RWPE1 (cell line): ENCODE data around the gene CIDEC.

Experiments
- CTCF ChIA-PET: fragments of 350-600 bp; sonication (Branson Sonifier 250); formaldehyde crosslinking; extraction: SDS; loops from one replicate; lab custom pipeline; 2021; lab: Yijun Ruan, JAX
- POLR2A ChIA-PET: fragments of 400-600 bp; formaldehyde crosslinking; extraction: SDS; loops from one replicate; lab custom pipeline; 2020; ENCODE audit warnings: antibody characterized with exemption; ENCODE audit not compliant: low non-redundant PET; lab: Yijun Ruan, JAX
- DNase-seq: peaks from one replicate; pipeline ENCODE4 v3.0.0; 2012; ENCODE audit warnings: low spot score
- H3K27ac ChIP-seq: fragments of 450-650 bp; 2 replicates; pipeline ENCODE4 v1.5.1; 2017
- CTCF ChIP-seq: fragments of 450-650 bp; conservative IDR thresholded peaks from 2 replicates; pipeline ENCODE4 v1.5.1; 2017; ENCODE audit warnings: low read depth, mild to moderate bottlenecking

Gene CIDEC

GRCh38 chr3:9846231-9846630, 33.8 kb downstream of the CIDEC start:
- TF ChIP-seq CTCF = no peak
- POLR2A ChIA-PET = interaction anchor here (0.7 kb wide), 1 partner anchor 305 kb away, joined by 3 read pairs; no protein-coding TSS in a partner anchor
- no peak for DNase-seq
- CTCF ChIA-PET = no interaction called here
- no peak overlapping the region for H3K27ac ChIP-seq

DNA sequence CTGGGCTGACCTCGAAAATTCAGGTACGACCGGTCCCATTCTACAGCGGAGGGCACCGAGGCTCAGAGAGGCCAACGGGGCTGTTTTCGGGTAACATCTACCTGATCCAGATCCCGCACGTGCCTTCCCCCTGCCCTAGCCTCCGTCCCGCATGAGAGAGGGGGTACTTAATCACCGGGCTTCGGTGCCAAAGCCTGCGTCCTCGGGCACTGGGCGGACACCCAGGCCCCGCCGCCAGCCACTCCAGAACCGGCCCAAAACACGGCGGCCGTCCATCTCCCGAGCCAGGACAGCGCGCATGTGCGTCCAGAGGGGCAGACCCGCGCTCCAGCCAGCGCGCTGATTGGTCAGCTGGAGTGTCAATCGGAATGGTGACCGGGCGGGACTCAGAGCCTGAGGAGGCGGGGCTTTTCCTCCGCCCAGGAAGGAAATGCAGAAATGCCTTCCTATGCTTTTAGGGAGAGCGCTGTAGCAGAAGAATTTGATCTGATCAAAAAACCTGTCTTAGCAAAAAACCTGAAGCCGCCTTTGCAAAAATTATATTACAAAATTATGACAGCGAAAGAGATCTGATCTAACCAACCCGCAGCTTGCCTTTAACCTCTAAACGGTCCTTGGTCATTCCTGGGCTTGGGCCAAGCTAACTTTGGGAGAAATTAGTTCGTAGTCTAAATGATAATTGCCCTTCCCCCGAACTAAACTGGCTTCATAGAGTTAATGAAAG, 36.2 kb downstream of the CIDEC start, which contains the start of gene RPUSD3:
Gene RPUSD3, minus strand, starts transcription at position 294 of the 724 bp plus-strand sequence. Its CDS starts 18 bp downstream, at position 276.
- H3K27ac ChIP-seq = peak within 1 kb of the TSS; percentile 90
- ChIA-PET POLR2A (no interaction called here), CTCF (interaction anchor here (1.2 kb wide), 1 partner anchor 102 kb away, joined by 5 read pairs; no protein-coding TSS in a partner anchor)
- peak; percentile 100 for DNase-seq
- no peak for TF ChIP-seq CTCF

DNA sequence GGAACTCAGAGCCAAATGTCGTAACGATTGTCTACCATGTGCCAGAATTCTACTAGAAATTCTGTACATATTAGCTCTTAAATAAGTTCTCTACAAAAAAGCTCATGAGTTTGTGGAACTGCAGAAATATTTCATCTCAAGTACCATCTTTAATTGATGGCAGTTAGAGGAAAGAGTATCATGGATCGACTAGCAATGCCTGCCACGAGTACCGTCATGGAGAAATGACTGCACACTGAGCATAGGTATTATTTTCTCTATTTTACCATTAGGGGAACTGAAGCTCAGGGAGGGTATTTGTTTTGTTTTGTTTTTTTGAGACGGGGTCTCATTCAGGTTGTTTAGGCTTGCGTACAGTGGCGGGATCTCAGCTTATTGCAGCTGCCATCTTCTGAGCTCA, 39.0 kb downstream of the CIDEC start:
- POLR2A ChIA-PET = no interaction called here
- TF ChIP-seq CTCF = no peak
- no peak for DNase-seq
- CTCF ChIA-PET = interaction anchor here (1.0 kb wide), 1 partner anchor 91 kb away, joined by 3 read pairs; no protein-coding TSS in a partner anchor
- 0 out of 2 replicates have a peak overlapping the region, but pooled peaks have one; percentile 7 for H3K27ac ChIP-seq

DNA sequence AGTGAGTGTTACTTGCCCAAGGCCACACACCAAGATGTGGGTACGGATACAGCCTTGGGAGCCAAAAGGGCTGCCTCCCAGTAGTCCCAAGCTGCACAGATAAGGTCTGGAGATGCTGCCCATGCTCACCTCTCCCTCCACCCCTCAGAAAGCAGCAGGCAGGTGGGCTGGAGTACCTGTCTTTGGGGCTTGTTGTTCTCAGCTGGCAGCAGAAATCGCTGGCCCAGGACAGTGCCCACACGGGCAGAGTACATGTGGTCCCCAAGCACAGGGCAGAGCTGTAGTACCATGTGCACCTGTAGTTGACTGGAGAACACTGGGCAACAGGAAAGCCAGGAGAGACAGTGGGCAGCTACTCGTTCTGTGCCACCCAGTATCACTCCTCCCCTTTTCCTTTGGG, 41.2 kb downstream of the CIDEC start:
- peak overlapping the region; percentile 6; the same call in 1 of the 2 replicates for H3K27ac ChIP-seq
- TF ChIP-seq CTCF = no peak
- no peak for DNase-seq
- ChIA-PET CTCF (interaction anchor here (0.6 to 1.7 kb wide), 3 partner anchors 108 to 278 kb away, joined by 3 to 5 read pairs (median 4); no protein-coding TSS in a partner anchor), POLR2A (interaction anchor here (0.7 kb wide), 1 partner anchor 95 kb away, joined by 3 read pairs; the partner anchor contains the start of gene CRELD1)

GRCh38 chr3:9837701-9838582, 42.1 kb downstream of the CIDEC start:
- DNase-seq = no peak
- peak overlapping the region; percentile 11; the same call in 1 of the 2 replicates for H3K27ac ChIP-seq
- TF ChIP-seq CTCF = no peak
- ChIA-PET POLR2A (interaction anchor here (0.7 kb wide), 1 partner anchor 95 kb away, joined by 3 read pairs; the partner anchor contains the start of gene CRELD1), CTCF (interaction anchor here (0.6 to 1.7 kb wide), 2 partner anchors 19 to 109 kb away, joined by 3 to 5 read pairs; no protein-coding TSS in a partner anchor)
